HepG2 (cell line): ENCODE results near the gene COPS6. TPM values are rescaled to one million over a fixed set of nuclear protein-coding genes. Genes with fewer than 3 reads are reported as not detected.
A peak's percentile ranks its signal among the peaks of the same experiment; 100 is the strongest.

Experiments
- HOXA3 ChIP-seq: sonication (generic); formaldehyde crosslinking; IDR thresholded peaks from 2 replicates; pipeline ENCODE4 v1.5.0; 2020; ENCODE audit warnings: missing genetic modification reagents
- NFE2L2 ChIP-seq: fragments of 150-350 bp; IDR thresholded peaks from 2 replicates; pipeline ENCODE4 v1.6.1; 2014; ENCODE audit warnings: low read length
- RBM39 ChIP-seq: fragments of 200-400 bp; formaldehyde crosslinking; IDR thresholded peaks from one replicate; pipeline ENCODE4 v1.6.1; 2018; ENCODE audit warnings: antibody characterized with exemption, mild to moderate bottlenecking, low read depth, low read length; ENCODE audit not compliant: poor library complexity, severe bottlenecking
- TOE1 ChIP-seq: sonication (generic); formaldehyde crosslinking; IDR thresholded peaks from 2 replicates; pipeline ENCODE4 v1.4.0; 2020; ENCODE audit warnings: mild to moderate bottlenecking, missing genetic modification reagents
- U2AF1 ChIP-seq: fragments of 200-400 bp; formaldehyde crosslinking; optimal IDR thresholded peaks from 2 replicates; pipeline ENCODE3; 2017; ENCODE audit warnings: mild to moderate bottlenecking, low read depth, low read length
- XBP1 ChIP-seq: sonication (generic); formaldehyde crosslinking; IDR thresholded peaks from 2 replicates; pipeline ENCODE4 v1.5.0; 2020; ENCODE audit warnings: missing genetic modification reagents
- ZBTB21 ChIP-seq: sonication (generic); formaldehyde crosslinking; IDR thresholded peaks from 2 replicates; pipeline ENCODE4 v1.4.0; 2020; ENCODE audit warnings: missing genetic modification reagents
- ZNF143 ChIP-seq: sonication (generic); formaldehyde crosslinking; IDR thresholded peaks from 2 replicates; pipeline ENCODE4 v1.4.0; 2020; ENCODE audit warnings: missing genetic modification reagents
- ZNF20 ChIP-seq: sonication (generic); formaldehyde crosslinking; IDR thresholded peaks from 2 replicates; pipeline ENCODE4 v1.4.0; 2020; ENCODE audit warnings: mild to moderate bottlenecking, moderate library complexity, missing genetic modification reagents
- ZNF317 ChIP-seq: sonication (generic); formaldehyde crosslinking; IDR thresholded peaks from 2 replicates; pipeline ENCODE4 v1.5.0; 2020; ENCODE audit warnings: mild to moderate bottlenecking, missing genetic modification reagents
- ZNF354B ChIP-seq: sonication (generic); formaldehyde crosslinking; IDR thresholded peaks from 2 replicates; pipeline ENCODE4 v1.8.0; 2022; ENCODE audit warnings: mild to moderate bottlenecking, missing genetic modification reagents
- ZNF530 ChIP-seq: sonication (generic); formaldehyde crosslinking; IDR thresholded peaks from 2 replicates; pipeline ENCODE4 v1.5.0; 2020; ENCODE audit warnings: low read depth, mild to moderate bottlenecking, missing genetic modification reagents
- ZNF761 ChIP-seq: sonication (generic); formaldehyde crosslinking; conservative IDR thresholded peaks from 2 replicates; pipeline ENCODE4 v1.4.0; 2020; ENCODE audit warnings: mild to moderate bottlenecking, missing genetic modification reagents
- ZNF790 ChIP-seq: sonication (generic); formaldehyde crosslinking; IDR thresholded peaks from 2 replicates; pipeline ENCODE4 v1.8.0; 2022; ENCODE audit warnings: missing genetic modification reagents, mild to moderate bottlenecking, borderline replicate concordance
- ZSCAN31 ChIP-seq: sonication (generic); formaldehyde crosslinking; IDR thresholded peaks from 2 replicates; pipeline ENCODE4 v1.5.0; 2020; ENCODE audit warnings: low read depth, mild to moderate bottlenecking, missing genetic modification reagents
- polyA plus RNA-seq, 8 experiments: library from polyadenylated mRNA; depleted of rRNA in 3 of 8; stranded (reverse) in 7 of 8; unstranded in 1 of 8; fragments of >200 nt; fragmentation: Illumina TruSeq in 4 of 8; extraction: Trizol in 4 of 8; gene quantifications; 2 replicates each; pipeline versions ENCODE4 v1.2.1 to v1.2.3, GENCODE V29; 2011 to 2016; ENCODE audit warnings: low read depth in 4 of 8, missing spikeins in 1 of 8, mixed read lengths in 1 of 8; ENCODE audit not compliant: insufficient read depth in 1 of 8
- total RNA-seq, 5 experiments: library from RNA; depleted of rRNA; stranded (reverse); fragments of >200 nt; fragmentation: Illumina TruSeq; extraction: Trizol; gene quantifications; 2 replicates each; pipeline ENCODE4 v1.2.3, GENCODE V29; 2016; ENCODE audit warnings: low read depth in 1 of 5
- TF ChIP-seq, protein P1 (sequence below): sonication (generic); formaldehyde crosslinking; conservative IDR thresholded peaks from 2 replicates; pipeline ENCODE4 v1.8.1; 2023; ENCODE audit warnings: missing genetic modification reagents
- TF ChIP-seq, protein P2 (sequence below): sonication (generic); formaldehyde crosslinking; IDR thresholded peaks from 2 replicates; pipeline ENCODE4 v1.5.0; 2020; ENCODE audit warnings: mild to moderate bottlenecking, missing genetic modification reagents, borderline replicate concordance
- TF ChIP-seq, protein P3 (sequence below): sonication (generic); formaldehyde crosslinking; IDR thresholded peaks from 2 replicates; pipeline ENCODE4 v1.8.1; 2023; ENCODE audit warnings: mild to moderate bottlenecking, moderate library complexity, missing genetic modification reagents
- TF ChIP-seq, protein P4 (sequence below): IDR thresholded peaks from 2 replicates; pipeline ENCODE4 v1.6.1; 2016; ENCODE audit warnings: missing genetic modification reagents, missing compliant biosample characterization
- TF ChIP-seq, protein P5 (sequence below): sonication (generic); formaldehyde crosslinking; IDR thresholded peaks from 2 replicates; pipeline ENCODE4 v1.5.0; 2020; ENCODE audit warnings: missing genetic modification reagents

COPS6 gene
- total and polyA plus RNA-seq, 2 of the 13 experiments (the other 11 are each of a cell fraction or from before 2014, with no cell fraction given), result 33.4 to 117 TPM

DNA sequence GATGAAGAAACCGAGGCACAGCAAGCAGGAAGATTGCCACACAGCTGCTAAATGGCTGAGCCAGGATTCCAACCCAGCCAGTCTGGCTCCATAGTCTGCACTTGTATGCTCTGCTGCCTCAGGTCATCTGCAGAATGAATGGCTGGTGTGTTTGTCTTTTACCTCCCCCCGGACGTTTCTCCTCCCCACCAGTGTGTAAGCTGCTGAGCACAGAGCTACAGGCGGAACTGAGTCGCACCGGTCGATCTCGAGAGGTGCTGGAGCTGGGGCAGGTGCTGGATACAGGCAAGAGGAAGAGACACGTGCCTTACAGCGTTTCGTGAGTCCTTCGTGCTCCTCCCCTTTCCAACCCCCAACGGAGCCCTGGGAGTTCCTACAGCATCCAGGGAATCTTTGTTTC is 33.3 kb downstream of the COPS6 start (continued):
- TF ChIP-seq, protein P1, sequence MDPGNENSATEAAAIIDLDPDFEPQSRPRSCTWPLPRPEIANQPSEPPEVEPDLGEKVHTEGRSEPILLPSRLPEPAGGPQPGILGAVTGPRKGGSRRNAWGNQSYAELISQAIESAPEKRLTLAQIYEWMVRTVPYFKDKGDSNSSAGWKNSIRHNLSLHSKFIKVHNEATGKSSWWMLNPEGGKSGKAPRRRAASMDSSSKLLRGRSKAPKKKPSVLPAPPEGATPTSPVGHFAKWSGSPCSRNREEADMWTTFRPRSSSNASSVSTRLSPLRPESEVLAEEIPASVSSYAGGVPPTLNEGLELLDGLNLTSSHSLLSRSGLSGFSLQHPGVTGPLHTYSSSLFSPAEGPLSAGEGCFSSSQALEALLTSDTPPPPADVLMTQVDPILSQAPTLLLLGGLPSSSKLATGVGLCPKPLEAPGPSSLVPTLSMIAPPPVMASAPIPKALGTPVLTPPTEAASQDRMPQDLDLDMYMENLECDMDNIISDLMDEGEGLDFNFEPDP (CRISPR knock-in tag), result no peak
- TF ChIP-seq ZNF143 (CRISPR knock-in tag) (no peak), RBM39 (no peak), XBP1 (no peak), ZNF530 (CRISPR knock-in tag) (no peak), ZNF790 (no peak), ZNF20 (CRISPR knock-in tag) (no peak), U2AF1 (no peak), NFE2L2 (no peak), ZBTB21 (no peak), ZNF354B (no peak), ZNF761 (CRISPR knock-in tag) (no peak), TOE1 (CRISPR knock-in tag) (no peak), ZNF317 (CRISPR knock-in tag) (peak; percentile 97), HOXA3 (CRISPR knock-in tag) (peak; percentile 70), ZSCAN31 (peak; percentile 62; the same call in 1 of the 2 replicates)
- TF ChIP-seq, protein P2, sequence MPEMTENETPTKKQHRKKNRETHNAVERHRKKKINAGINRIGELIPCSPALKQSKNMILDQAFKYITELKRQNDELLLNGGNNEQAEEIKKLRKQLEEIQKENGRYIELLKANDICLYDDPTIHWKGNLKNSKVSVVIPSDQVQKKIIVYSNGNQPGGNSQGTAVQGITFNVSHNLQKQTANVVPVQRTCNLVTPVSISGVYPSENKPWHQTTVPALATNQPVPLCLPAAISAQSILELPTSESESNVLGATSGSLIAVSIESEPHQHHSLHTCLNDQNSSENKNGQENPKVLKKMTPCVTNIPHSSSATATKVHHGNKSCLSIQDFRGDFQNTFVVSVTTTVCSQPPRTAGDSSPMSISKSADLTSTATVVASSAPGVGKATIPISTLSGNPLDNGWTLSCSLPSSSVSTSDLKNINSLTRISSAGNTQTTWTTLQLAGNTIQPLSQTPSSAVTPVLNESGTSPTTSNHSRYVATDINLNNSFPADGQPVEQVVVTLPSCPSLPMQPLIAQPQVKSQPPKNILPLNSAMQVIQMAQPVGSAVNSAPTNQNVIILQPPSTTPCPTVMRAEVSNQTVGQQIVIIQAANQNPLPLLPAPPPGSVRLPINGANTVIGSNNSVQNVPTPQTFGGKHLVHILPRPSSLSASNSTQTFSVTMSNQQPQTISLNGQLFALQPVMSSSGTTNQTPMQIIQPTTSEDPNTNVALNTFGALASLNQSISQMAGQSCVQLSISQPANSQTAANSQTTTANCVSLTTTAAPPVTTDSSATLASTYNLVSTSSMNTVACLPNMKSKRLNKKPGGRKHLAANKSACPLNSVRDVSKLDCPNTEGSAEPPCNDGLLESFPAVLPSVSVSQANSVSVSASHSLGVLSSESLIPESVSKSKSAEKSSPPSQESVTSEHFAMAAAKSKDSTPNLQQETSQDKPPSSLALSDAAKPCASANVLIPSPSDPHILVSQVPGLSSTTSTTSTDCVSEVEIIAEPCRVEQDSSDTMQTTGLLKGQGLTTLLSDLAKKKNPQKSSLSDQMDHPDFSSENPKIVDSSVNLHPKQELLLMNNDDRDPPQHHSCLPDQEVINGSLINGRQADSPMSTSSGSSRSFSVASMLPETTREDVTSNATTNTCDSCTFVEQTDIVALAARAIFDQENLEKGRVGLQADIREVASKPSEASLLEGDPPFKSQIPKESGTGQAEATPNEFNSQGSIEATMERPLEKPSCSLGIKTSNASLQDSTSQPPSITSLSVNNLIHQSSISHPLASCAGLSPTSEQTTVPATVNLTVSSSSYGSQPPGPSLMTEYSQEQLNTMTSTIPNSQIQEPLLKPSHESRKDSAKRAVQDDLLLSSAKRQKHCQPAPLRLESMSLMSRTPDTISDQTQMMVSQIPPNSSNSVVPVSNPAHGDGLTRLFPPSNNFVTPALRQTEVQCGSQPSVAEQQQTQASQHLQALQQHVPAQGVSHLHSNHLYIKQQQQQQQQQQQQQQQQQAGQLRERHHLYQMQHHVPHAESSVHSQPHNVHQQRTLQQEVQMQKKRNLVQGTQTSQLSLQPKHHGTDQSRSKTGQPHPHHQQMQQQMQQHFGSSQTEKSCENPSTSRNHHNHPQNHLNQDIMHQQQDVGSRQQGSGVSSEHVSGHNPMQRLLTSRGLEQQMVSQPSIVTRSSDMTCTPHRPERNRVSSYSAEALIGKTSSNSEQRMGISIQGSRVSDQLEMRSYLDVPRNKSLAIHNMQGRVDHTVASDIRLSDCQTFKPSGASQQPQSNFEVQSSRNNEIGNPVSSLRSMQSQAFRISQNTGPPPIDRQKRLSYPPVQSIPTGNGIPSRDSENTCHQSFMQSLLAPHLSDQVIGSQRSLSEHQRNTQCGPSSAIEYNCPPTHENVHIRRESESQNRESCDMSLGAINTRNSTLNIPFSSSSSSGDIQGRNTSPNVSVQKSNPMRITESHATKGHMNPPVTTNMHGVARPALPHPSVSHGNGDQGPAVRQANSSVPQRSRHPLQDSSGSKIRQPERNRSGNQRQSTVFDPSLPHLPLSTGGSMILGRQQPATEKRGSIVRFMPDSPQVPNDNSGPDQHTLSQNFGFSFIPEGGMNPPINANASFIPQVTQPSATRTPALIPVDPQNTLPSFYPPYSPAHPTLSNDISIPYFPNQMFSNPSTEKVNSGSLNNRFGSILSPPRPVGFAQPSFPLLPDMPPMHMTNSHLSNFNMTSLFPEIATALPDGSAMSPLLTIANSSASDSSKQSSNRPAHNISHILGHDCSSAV (CRISPR knock-in tag), result no peak
- TF ChIP-seq, protein P3, sequence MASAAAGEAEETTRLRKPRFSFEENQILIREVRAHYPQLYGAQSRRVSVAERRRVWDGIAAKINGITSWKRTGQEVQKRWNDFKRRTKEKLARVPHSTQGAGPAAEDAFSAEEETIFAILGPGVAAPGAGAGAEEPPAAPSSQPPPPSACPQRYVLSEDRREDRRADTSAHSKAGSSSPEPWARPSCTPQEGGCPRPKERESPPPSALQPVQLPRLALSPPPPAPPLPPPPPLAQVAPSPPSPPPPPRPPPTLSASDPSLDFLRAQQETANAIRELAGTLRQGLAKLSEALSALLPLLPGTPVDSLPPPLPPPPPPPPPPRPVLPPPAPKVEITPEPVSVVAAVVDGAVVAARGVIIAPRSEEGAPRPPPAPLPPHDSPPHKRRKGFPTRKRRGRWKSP (CRISPR knock-in tag), result no peak
- TF ChIP-seq, protein P4, sequence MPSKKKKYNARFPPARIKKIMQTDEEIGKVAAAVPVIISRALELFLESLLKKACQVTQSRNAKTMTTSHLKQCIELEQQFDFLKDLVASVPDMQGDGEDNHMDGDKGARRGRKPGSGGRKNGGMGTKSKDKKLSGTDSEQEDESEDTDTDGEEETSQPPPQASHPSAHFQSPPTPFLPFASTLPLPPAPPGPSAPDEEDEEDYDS (CRISPR knock-in tag), result peak; percentile 56; the same call in 1 of the 2 replicates
- TF ChIP-seq, protein P5, sequence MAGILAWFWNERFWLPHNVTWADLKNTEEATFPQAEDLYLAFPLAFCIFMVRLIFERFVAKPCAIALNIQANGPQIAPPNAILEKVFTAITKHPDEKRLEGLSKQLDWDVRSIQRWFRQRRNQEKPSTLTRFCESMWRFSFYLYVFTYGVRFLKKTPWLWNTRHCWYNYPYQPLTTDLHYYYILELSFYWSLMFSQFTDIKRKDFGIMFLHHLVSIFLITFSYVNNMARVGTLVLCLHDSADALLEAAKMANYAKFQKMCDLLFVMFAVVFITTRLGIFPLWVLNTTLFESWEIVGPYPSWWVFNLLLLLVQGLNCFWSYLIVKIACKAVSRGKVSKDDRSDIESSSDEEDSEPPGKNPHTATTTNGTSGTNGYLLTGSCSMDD (CRISPR knock-in tag), result no peak
